ENCODE results near the gene UGT8.

- TF ChIP-seq CTCF (conservative IDR thresholded peaks at IDR 0.05) (no peak), EZH2 (IDR thresholded peaks at IDR 0.05; ENCODE audit: low read depth) (no peak)
Measured at GRCh38 chr4:114595207-114595606, 3.4 kb upstream of the UGT8 start.
